ENCODE measurements around the gene ZFR. TPM values are rescaled to one million over a fixed set of nuclear protein-coding genes. Genes with fewer than 3 reads are reported as not detected.

The ZFR gene
- 100 to 1,000 TPM in 1 of 2 donors, 10 to 100 TPM in 1; 93.5 to 162 TPM for total RNA-seq
- polyA plus RNA-seq (ENCODE audit: insufficient read length in 2 of 2): 100 to 1,000 TPM; 102 to 131 TPM
- long read RNA-seq, donor 1, full-length matches to known transcripts: 27 of 42 reads
- long read RNA-seq, donor 1, partial matches to known transcripts: 15 of 42 reads
- long read RNA-seq, donor 1, other reads (novel, unspliced or antisense): 0 of 42 reads
- long read RNA-seq, donor 2, transcript ZFR-203 (2 exons, 552 nt): major isoform, 5 of 9 reads
- long read RNA-seq, donor 2, partial matches to known transcripts: 0 of 9 reads
- long read RNA-seq, donor 2, other reads (novel, unspliced or antisense): 0 of 9 reads
- long read RNA-seq, donor 3, partial matches to known transcripts: 17 of 23 reads
- long read RNA-seq, donor 3, other reads (novel, unspliced or antisense): 0 of 23 reads
- long read RNA-seq, donor 4, full-length matches to known transcripts: 19 of 42 reads
- long read RNA-seq, donor 4, partial matches to known transcripts: 23 of 42 reads
- long read RNA-seq, donor 4, other reads (novel, unspliced or antisense): 0 of 42 reads

- Histone ChIP-seq H3K4me1 (ENCODE audit: control insufficient read depth, insufficient read depth, low read length) (peaks cover 22% of the 10 kb centered on the region), H3K4me3 (ENCODE audit: low read depth, low read length) (peak within 1 kb of the TSS; percentile 68), H3K36me3 (ENCODE audit: control insufficient read depth, insufficient read depth, low read length) (no peaks in the 10 kb centered on the region), H3K9me3 (ENCODE audit: control insufficient read depth, insufficient read depth, low read length) (no peaks in the 10 kb centered on the region), H3K27me3 (ENCODE audit: control insufficient read depth, insufficient read depth, low read length) (no peaks in the 10 kb centered on the region), H3K27ac (ENCODE audit: low read depth, low read length) (peak within 1 kb of the TSS; percentile 85)
- under 1% methylated on average over 63 of the region's 70 CpGs for WGBS (ENCODE audit: insufficient coverage)
- peak; percentile 82 to 97 (median 86) for DNase-seq (ENCODE audit: low read depth in 4 of 6, low spot score in 6 of 6)
These were observed at the start of gene ZFR for GRCh38 chr5:32444431-32445286. Gene ZFR (minus strand): TSS chr5:32444740. CDS start chr5:32444658, 82 bp downstream.

GRCh38 chr5:32490972-32491557 lies 46.5 kb upstream of the ZFR start:
- Histone ChIP-seq H3K27me3 (ENCODE audit: control insufficient read depth, insufficient read depth, low read length) (no peaks in the 10 kb centered on the region), H3K9me3 (ENCODE audit: control insufficient read depth, insufficient read depth, low read length) (no peaks in the 10 kb centered on the region)
- 86% methylated on average over 3 of the region's 6 CpGs for WGBS (ENCODE audit: insufficient coverage)

GRCh38 chr5:32489791-32490562 lies 45.4 kb upstream of the ZFR start:
- no peaks in the 10 kb centered on the region for H3K9me3 ChIP-seq (ENCODE audit: control insufficient read depth, insufficient read depth, low read length)
- no peak overlapping the region for H3K4me3 ChIP-seq (ENCODE audit: low read depth, low read length)
- WGBS (ENCODE audit: insufficient coverage): no CpG with 5 or more reads among the region's 10 CpGs
- peak overlapping the region; percentile 50 for H3K27ac ChIP-seq (ENCODE audit: low read depth, low read length)
- H3K27me3 ChIP-seq (ENCODE audit: control insufficient read depth, insufficient read depth, low read length): no peaks in the 10 kb centered on the region
- no peaks in the 10 kb centered on the region for H3K36me3 ChIP-seq (ENCODE audit: control insufficient read depth, insufficient read depth, low read length)
- peak; percentile 75 to 96 (median 87) for DNase-seq (ENCODE audit: low read depth in 4 of 6, low spot score in 6 of 6)
- peaks cover 10% of the 10 kb centered on the region for H3K4me1 ChIP-seq (ENCODE audit: control insufficient read depth, insufficient read depth, low read length)

More at GRCh38 chr5:32490972-32491557, 46.5 kb upstream of the ZFR start:
- H3K4me3 ChIP-seq (ENCODE audit: low read depth, low read length): no peak overlapping the region
- no peak for DNase-seq (ENCODE audit: low read depth in 4 of 6, low spot score in 6 of 6)
- no peak overlapping the region for H3K27ac ChIP-seq (ENCODE audit: low read depth, low read length)
- no peaks in the 10 kb centered on the region for H3K36me3 ChIP-seq (ENCODE audit: control insufficient read depth, insufficient read depth, low read length)
- H3K4me1 ChIP-seq (ENCODE audit: control insufficient read depth, insufficient read depth, low read length): peaks cover 10% of the 10 kb centered on the region

- 79% methylated on average over 4 of the region's 5 CpGs for WGBS (ENCODE audit: insufficient coverage)
- Histone ChIP-seq H3K27ac (ENCODE audit: low read depth, low read length) (no peak overlapping the region), H3K4me1 (ENCODE audit: control insufficient read depth, insufficient read depth, low read length) (peaks cover 10% of the 10 kb centered on the region), H3K36me3 (ENCODE audit: control insufficient read depth, insufficient read depth, low read length) (no peaks in the 10 kb centered on the region), H3K4me3 (ENCODE audit: low read depth, low read length) (no peak overlapping the region), H3K9me3 (ENCODE audit: control insufficient read depth, insufficient read depth, low read length) (no peaks in the 10 kb centered on the region), H3K27me3 (ENCODE audit: control insufficient read depth, insufficient read depth, low read length) (no peaks in the 10 kb centered on the region)
- DNase-seq (ENCODE audit: low read depth in 4 of 6, low spot score in 6 of 6): no peak
These were observed 42.9 kb upstream of the ZFR start for GRCh38 chr5:32487424-32487823.

DNA sequence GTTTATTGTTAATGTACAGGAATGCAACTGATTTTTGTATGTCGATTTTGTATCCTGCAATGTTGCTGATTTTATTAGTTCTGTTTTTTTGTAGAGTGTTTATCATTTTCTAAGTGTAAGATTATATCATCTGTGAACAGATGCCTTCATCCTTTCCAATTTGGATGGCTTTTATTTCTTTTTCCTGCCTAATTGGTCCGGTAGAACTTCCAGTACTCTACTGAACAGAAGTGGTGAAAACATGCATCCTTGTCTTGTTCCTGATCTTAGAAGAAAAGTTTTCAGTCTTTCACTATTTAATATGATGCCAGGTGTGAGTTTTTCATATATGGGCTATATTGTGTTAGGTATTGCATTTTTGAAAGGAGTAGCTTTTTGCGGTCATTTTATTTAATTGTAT lies 42.5 kb upstream of the ZFR start:
- H3K4me3 ChIP-seq (ENCODE audit: low read depth, low read length): no peak overlapping the region
- H3K36me3 ChIP-seq (ENCODE audit: control insufficient read depth, insufficient read depth, low read length): no peaks in the 10 kb centered on the region
- no peak for DNase-seq (ENCODE audit: low read depth in 4 of 6, low spot score in 6 of 6)
- no CpG with 5 or more reads among the region's 3 CpGs for WGBS (ENCODE audit: insufficient coverage)
- no peak overlapping the region for H3K27ac ChIP-seq (ENCODE audit: low read depth, low read length)
- no peaks in the 10 kb centered on the region for H3K9me3 ChIP-seq (ENCODE audit: control insufficient read depth, insufficient read depth, low read length)
- peaks cover 10% of the 10 kb centered on the region for H3K4me1 ChIP-seq (ENCODE audit: control insufficient read depth, insufficient read depth, low read length)
- H3K27me3 ChIP-seq (ENCODE audit: control insufficient read depth, insufficient read depth, low read length): no peaks in the 10 kb centered on the region

DNA sequence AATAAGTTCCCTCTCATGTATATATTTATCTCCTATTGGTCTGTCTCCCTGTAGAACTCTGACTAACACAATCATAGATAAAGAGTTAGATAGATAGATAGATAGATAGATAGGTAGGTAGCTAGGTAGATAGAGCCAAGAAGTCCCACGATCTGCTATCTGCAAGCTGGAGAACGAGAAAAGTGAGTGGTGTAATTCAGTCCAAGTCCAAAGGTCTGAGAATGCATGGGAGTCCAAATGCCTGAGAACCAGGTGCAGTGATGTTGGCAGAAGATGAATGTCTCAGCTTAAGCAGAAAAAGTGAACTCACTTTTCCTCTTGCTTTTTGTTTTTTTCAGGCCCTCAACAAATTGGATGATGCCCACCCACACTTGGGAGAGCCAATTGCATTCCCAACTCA lies 37.7 kb upstream of the ZFR start:
- WGBS (ENCODE audit: insufficient coverage): 87% methylated on average over 2 of the region's 2 CpGs
- H3K27me3 ChIP-seq (ENCODE audit: control insufficient read depth, insufficient read depth, low read length): no peaks in the 10 kb centered on the region
- no peak for DNase-seq (ENCODE audit: low read depth in 4 of 6, low spot score in 6 of 6)
- H3K4me3 ChIP-seq (ENCODE audit: low read depth, low read length): no peak overlapping the region
- H3K27ac ChIP-seq (ENCODE audit: low read depth, low read length): no peak overlapping the region
- H3K36me3 ChIP-seq (ENCODE audit: control insufficient read depth, insufficient read depth, low read length): no peaks in the 10 kb centered on the region
- no peaks in the 10 kb centered on the region for H3K9me3 ChIP-seq (ENCODE audit: control insufficient read depth, insufficient read depth, low read length)
- H3K4me1 ChIP-seq (ENCODE audit: control insufficient read depth, insufficient read depth, low read length): no peaks in the 10 kb centered on the region

GRCh38 chr5:32479096-32479495 lies 34.6 kb upstream of the ZFR start:
- Histone ChIP-seq H3K27ac (ENCODE audit: low read depth, low read length) (no peak overlapping the region), H3K4me3 (ENCODE audit: low read depth, low read length) (no peak overlapping the region), H3K36me3 (ENCODE audit: control insufficient read depth, insufficient read depth, low read length) (no peaks in the 10 kb centered on the region), H3K27me3 (ENCODE audit: control insufficient read depth, insufficient read depth, low read length) (no peaks in the 10 kb centered on the region), H3K4me1 (ENCODE audit: control insufficient read depth, insufficient read depth, low read length) (peaks cover 15% of the 10 kb centered on the region), H3K9me3 (ENCODE audit: control insufficient read depth, insufficient read depth, low read length) (no peaks in the 10 kb centered on the region)
- WGBS (ENCODE audit: insufficient coverage): 50% methylated on average over 4 of the region's 4 CpGs
- peak in 2 of 6 donors; percentile 11 to 50 for DNase-seq (ENCODE audit: low read depth in 4 of 6, low spot score in 6 of 6)

DNA sequence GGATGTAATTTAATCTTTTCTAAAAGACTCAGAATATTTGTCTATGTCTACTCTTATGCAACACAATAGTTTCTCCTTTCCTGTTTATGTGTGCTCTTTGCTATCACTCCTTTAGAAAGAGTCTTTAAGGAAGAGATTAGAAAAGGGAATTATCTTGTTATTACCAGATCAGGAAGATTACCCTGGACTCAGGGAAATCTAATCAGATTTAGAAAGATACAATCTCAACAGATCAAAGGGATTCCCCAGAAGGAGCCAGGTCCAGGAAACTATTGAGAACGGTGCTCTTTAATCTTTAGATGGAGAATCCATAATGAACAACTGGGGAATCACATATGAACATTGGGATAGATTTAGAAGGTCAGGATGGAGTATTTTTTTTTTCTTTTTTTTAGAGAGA lies 32.4 kb upstream of the ZFR start:
- H3K4me1 ChIP-seq (ENCODE audit: control insufficient read depth, insufficient read depth, low read length): peaks cover 15% of the 10 kb centered on the region
- no CpG with 5 or more reads among the region's 1 CpG for WGBS (ENCODE audit: insufficient coverage)
- no peaks in the 10 kb centered on the region for H3K36me3 ChIP-seq (ENCODE audit: control insufficient read depth, insufficient read depth, low read length)
- no peak overlapping the region for H3K27ac ChIP-seq (ENCODE audit: low read depth, low read length)
- H3K27me3 ChIP-seq (ENCODE audit: control insufficient read depth, insufficient read depth, low read length): no peaks in the 10 kb centered on the region
- no peak overlapping the region for H3K4me3 ChIP-seq (ENCODE audit: low read depth, low read length)
- no peaks in the 10 kb centered on the region for H3K9me3 ChIP-seq (ENCODE audit: control insufficient read depth, insufficient read depth, low read length)
- DNase-seq (ENCODE audit: low read depth in 4 of 6, low spot score in 6 of 6): no peak

Data from spinal cord (tissue), 10 donors.